Stomach (tissue), 9 donors: ENCODE measurements around the gene PRDM5. TPM values are rescaled to one million over a fixed set of nuclear protein-coding genes. Genes with fewer than 3 reads are reported as not detected.

Experiments
- DNase-seq, 2 donors: peaks; one replicate each; pipeline versions ENCODE4 v3.0.0 to v3.0.0-alpha.2; 2013 to 2019
- H3K27ac ChIP-seq, 5 donors: fragments of 200-600 bp in 4 of 5; sonication (generic) in 4 of 5; one replicate each; pipeline ENCODE4 v1.5.1; 2013 to 2019; ENCODE audit warnings: mild to moderate bottlenecking in 1 of 5, moderate library complexity in 1 of 5
- H3K27me3 ChIP-seq, 3 donors: fragments of 200-600 bp; sonication (generic); one replicate each; pipeline ENCODE4 v1.5.1; 2017 to 2019; ENCODE audit warnings: mixed run types in 1 of 3
- H3K36me3 ChIP-seq, 4 donors: fragments of 200-600 bp; sonication (generic); 1 replicate in 3 of 4; 2 replicates in 1 of 4; pipeline ENCODE4 v1.5.1; 2016 to 2019
- H3K4me1 ChIP-seq, 4 donors: fragments of 200-600 bp; sonication (generic); one replicate each; pipeline ENCODE4 v1.5.1; 2016 to 2019
- H3K4me3 ChIP-seq, 4 donors: fragments of 200-600 bp; sonication (generic) in 3 of 4; one replicate each; pipeline ENCODE4 v1.5.1; 2016 to 2019; ENCODE audit warnings: mild to moderate bottlenecking in 1 of 4
- H3K9me3 ChIP-seq, 4 donors: fragments of 200-600 bp; sonication (generic); one replicate each; pipeline ENCODE4 v1.5.1; 2016 to 2019
- EP300 ChIP-seq: sonication (generic); formaldehyde crosslinking; IDR thresholded peaks from one replicate; pipeline ENCODE4 v1.6.1; 2017; ENCODE audit warnings: antibody characterized with exemption
- POLR2A ChIP-seq, 4 donors: fragments of 450-650 bp; IDR thresholded peaks; one replicate each; pipeline ENCODE4 v1.6.1; 2016; ENCODE audit warnings: antibody characterized with exemption in 4 of 4, control low read depth in 2 of 4, mild to moderate bottlenecking in 1 of 4, moderate library complexity in 1 of 4
- POLR2AphosphoS5 ChIP-seq, 3 donors: sonication (generic); formaldehyde crosslinking; IDR thresholded peaks; one replicate each; pipeline ENCODE4 v1.6.1; 2016; ENCODE audit warnings: antibody characterized with exemption in 3 of 3
- WGBS, 5 donors: extraction: QIAGEN DNeasy Blood & Tissue Kit in 3 of 5; methylation state at CpG; one replicate each; pipeline versions ENCODE4 v1.1.5 to v1.1.7; 2013 to 2018; 5-methylcytosine and 5-hydroxymethylcytosine counted together
- intact Hi-C: fragments of 100-400 bp; cut with DNase I; formaldehyde crosslinking; loops from one replicate; pipeline ENCODE4 v1.15.1; 2023; ENCODE audit warnings: low total_unique reads
- polyA plus RNA-seq, 3 donors: library from polyadenylated mRNA; stranded (reverse); fragments of 200-250 nt; gene quantifications; one replicate each; pipeline ENCODE4 v1.2.3, GENCODE V29; 2013
- total RNA-seq, 5 donors: library from RNA; depleted of rRNA; stranded (reverse); fragments of >200 nt; gene quantifications; one replicate each; pipeline versions ENCODE4 v1.1.0 to v1.2.3, GENCODE V29; 2014 to 2016
- TF ChIP-seq, protein P1 (sequence below), 7 experiments: fragments of 450-650 bp in 4 of 7; fragments of 200-600 bp in 3 of 7; sonication (generic) in 3 of 7; IDR thresholded peaks; one replicate each; pipeline ENCODE4 v1.5.1; 2016 to 2019; ENCODE audit warnings: antibody characterized with exemption in 7 of 7, control low read depth in 2 of 7, mild to moderate bottlenecking in 1 of 7
- donor health status: healthy with polysubstance abuse.
- donor health status: Bipolar disorder and iron deficiency.
- donor health status: healthy.

Gene PRDM5
- total and polyA plus RNA-seq, 8 donors: 1.5 to 64.7 (median 10.7) TPM

DNA sequence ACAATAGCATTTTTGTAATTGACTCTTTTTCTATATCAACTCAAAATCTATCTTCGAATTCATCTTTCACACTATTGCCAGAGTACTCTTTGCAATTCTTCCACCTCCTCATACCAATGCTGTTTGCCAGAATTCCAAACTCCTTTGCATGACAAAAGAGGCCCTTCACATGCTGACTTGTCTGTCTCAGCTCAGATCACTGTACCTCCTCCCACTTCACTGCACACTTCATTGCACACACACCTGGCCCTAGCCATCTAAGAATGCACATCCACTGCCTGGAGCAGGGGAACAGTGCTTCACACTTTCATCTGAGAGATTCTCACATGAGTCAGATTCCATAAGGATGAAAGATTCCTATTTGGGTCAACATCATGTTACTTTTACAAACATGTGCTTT lies 56.5 kb downstream of the PRDM5 start:
- H3K4me3 ChIP-seq: no peak overlapping the region
- intact Hi-C loops: no loop called here
- DNase-seq: no peak
- TF ChIP-seq POLR2AphosphoS5 (IDR thresholded peaks at IDR 0.05): no peak
- no peak for TF ChIP-seq EP300
- TF ChIP-seq, protein P1, sequence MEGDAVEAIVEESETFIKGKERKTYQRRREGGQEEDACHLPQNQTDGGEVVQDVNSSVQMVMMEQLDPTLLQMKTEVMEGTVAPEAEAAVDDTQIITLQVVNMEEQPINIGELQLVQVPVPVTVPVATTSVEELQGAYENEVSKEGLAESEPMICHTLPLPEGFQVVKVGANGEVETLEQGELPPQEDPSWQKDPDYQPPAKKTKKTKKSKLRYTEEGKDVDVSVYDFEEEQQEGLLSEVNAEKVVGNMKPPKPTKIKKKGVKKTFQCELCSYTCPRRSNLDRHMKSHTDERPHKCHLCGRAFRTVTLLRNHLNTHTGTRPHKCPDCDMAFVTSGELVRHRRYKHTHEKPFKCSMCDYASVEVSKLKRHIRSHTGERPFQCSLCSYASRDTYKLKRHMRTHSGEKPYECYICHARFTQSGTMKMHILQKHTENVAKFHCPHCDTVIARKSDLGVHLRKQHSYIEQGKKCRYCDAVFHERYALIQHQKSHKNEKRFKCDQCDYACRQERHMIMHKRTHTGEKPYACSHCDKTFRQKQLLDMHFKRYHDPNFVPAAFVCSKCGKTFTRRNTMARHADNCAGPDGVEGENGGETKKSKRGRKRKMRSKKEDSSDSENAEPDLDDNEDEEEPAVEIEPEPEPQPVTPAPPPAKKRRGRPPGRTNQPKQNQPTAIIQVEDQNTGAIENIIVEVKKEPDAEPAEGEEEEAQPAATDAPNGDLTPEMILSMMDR (IDR thresholded peaks at IDR 0.05): no peak
- TF ChIP-seq POLR2A (IDR thresholded peaks at IDR 0.05): no peak
- WGBS, 5 donors: 86 to 97% (median 94%) methylated on average over 1 of the region's 1 CpG
- no peaks in the 10 kb centered on the region for H3K36me3 ChIP-seq
- H3K27me3 ChIP-seq: no peaks in the 10 kb centered on the region
- no peak overlapping the region for H3K27ac ChIP-seq
- H3K9me3 ChIP-seq: no peaks in the 10 kb centered on the region
- peaks cover 0 to 4% (median 0%) of the 10 kb centered on the region in 4 donors for H3K4me1 ChIP-seq

DNA sequence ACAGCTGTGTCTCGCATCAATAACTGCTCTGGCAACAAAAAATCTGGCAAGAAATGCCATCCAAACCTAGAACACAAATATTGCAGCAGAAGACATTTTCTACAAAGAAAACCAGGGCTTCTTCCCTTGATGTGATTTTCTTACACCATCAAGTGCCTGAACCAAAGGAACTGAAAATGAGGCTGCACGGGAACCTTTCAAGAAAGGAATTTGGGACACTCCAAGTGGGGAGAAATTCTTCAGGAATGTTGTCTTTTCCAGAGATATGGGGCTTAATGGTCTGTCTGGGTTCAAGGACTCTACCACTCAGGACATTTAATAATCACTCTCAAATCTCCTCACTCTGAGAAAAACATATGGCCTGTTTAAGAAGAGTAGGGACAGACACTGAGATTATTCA lies 57.6 kb downstream of the PRDM5 start:
- no peaks in the 10 kb centered on the region for H3K27me3 ChIP-seq
- 88 to 98% (median 93%) methylated on average over 2 of the region's 2 CpGs for WGBS, 5 donors
- H3K36me3 ChIP-seq: no peaks in the 10 kb centered on the region
- no peaks in the 10 kb centered on the region for H3K9me3 ChIP-seq
- H3K27ac ChIP-seq: no peak overlapping the region
- peaks cover 0 to under 1% (median 0%) of the 10 kb centered on the region in 4 donors for H3K4me1 ChIP-seq
- TF ChIP-seq POLR2A (IDR thresholded peaks at IDR 0.05) (no peak), EP300 (no peak), POLR2AphosphoS5 (IDR thresholded peaks at IDR 0.05) (no peak)
- TF ChIP-seq, protein P1 (IDR thresholded peaks at IDR 0.05): no peak
- intact Hi-C loops: no loop called here
- no peak for DNase-seq
- no peak overlapping the region for H3K4me3 ChIP-seq

DNA sequence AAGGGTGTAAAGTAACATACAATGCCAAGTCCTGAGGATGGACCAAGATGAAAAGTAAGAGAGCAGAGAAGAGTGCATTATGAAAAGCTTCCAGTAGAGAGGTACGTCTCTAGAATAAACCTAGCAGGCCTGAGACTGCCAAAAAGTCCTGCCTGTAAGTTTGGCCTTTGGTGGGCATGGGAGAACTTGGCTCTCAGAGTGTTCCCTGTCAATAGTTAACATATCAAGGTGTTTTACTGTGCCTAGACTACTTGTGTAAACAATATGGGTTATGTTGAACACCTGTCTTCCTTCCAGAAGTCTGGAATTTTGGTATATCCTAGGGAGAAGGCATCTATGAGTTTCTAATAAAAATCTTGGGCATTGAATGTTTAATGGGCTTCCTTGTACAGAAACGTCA lies 60.1 kb downstream of the PRDM5 start:
- intact Hi-C loops: no loop called here
- TF ChIP-seq POLR2AphosphoS5 (IDR thresholded peaks at IDR 0.05) (no peak), EP300 (no peak), POLR2A (IDR thresholded peaks at IDR 0.05) (no peak)
- TF ChIP-seq, protein P1 (IDR thresholded peaks at IDR 0.05): no peak
- WGBS, 5 donors: 44 to 61% (median 51%) methylated on average over 2 of the region's 2 CpGs
- no peak overlapping the region for H3K27ac ChIP-seq
- H3K4me1 ChIP-seq: no peaks in the 10 kb centered on the region
- DNase-seq: no peak
- no peaks in the 10 kb centered on the region for H3K36me3 ChIP-seq
- no peaks in the 10 kb centered on the region for H3K9me3 ChIP-seq
- no peak overlapping the region for H3K4me3 ChIP-seq
- no peaks in the 10 kb centered on the region for H3K27me3 ChIP-seq

DNA sequence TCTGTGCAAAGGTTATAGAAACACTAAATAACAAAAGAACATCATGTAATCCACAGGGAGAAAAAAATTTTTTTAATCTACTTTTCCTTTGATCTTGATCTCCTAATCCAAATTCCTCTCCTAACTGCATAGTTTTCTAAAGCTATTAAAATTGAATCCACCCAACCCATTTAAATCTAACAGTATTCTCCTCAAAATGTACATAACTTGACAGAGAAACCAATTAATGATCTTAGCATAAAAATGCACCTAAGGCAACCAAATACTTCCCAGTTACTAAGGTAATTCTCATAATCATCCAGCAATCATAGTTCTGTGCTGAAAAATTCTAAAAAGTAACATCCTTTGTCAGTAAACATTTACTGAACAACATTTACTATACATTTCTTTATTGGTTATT lies 60.7 kb downstream of the PRDM5 start:
- Histone ChIP-seq H3K27ac (no peak overlapping the region), H3K4me3 (no peak overlapping the region), H3K9me3 (no peaks in the 10 kb centered on the region), H3K4me1 (no peaks in the 10 kb centered on the region), H3K27me3 (no peaks in the 10 kb centered on the region), H3K36me3 (no peaks in the 10 kb centered on the region)
- intact Hi-C loops: no loop called here
- TF ChIP-seq EP300: no peak
- TF ChIP-seq POLR2AphosphoS5 (IDR thresholded peaks at IDR 0.05): no peak
- TF ChIP-seq POLR2A (IDR thresholded peaks at IDR 0.05): no peak
- TF ChIP-seq, protein P1 (IDR thresholded peaks at IDR 0.05): no peak
- DNase-seq: no peak
